ENCODE results near the gene ARHGAP20. TPM values are rescaled to one million over a fixed set of nuclear protein-coding genes. Genes with fewer than 3 reads are reported as not detected.

The ARHGAP20 gene
- total RNA-seq, 4 donors from 2014 or later = 5.1 to 9.4 (median 6.9) TPM

- Histone ChIP-seq H3K4me1 (peaks cover 0 to 29% (median 21%) of the 10 kb centered on the region in 4 donors), H3K27me3 (no peaks in the 10 kb centered on the region), H3K27ac (replicated peaks in 1 of 4) (no peak overlapping the region), H3K36me3 (no peaks in the 10 kb centered on the region), H3K4me3 (no peak overlapping the region), H3K9me3 (peaks cover 0 to 6% (median under 1%) of the 10 kb centered on the region in 4 donors)
- no peak for DNase-seq (ENCODE audit: extremely low spot score)
- intact Hi-C loops (cut with DNase I) = no loop called here
- TF ChIP-seq CTCF (IDR thresholded peaks at IDR 0.05) = no peak
- whole genome bisulfite sequencing = 49% methylated on average over 2 of the region's 2 CpGs
Observed at GRCh38 chr11:110757962-110758755, 45.9 kb upstream of the ARHGAP20 start.

GRCh38 chr11:110757066-110757465 lies 44.8 kb upstream of the ARHGAP20 start:
- intact Hi-C loops (cut with DNase I) = no loop called here
- TF ChIP-seq POLR2AphosphoS5 (IDR thresholded peaks at IDR 0.05) = no peak
- no peak for TF ChIP-seq CTCF (IDR thresholded peaks at IDR 0.05)
- no peak for TF ChIP-seq POLR2A (IDR thresholded peaks at IDR 0.05; ENCODE audit: low read depth)
- no peak for TF ChIP-seq EP300 (IDR thresholded peaks at IDR 0.05)
- peaks cover 0 to 16% (median 4%) of the 10 kb centered on the region in 4 donors for H3K9me3 ChIP-seq
- H3K4me1 ChIP-seq = peaks cover 0 to 20% (median 13%) of the 10 kb centered on the region in 4 donors
- 77% methylated on average over 5 of the region's 5 CpGs for WGBS
- H3K27me3 ChIP-seq = no peaks in the 10 kb centered on the region
- no peak overlapping the region for H3K4me3 ChIP-seq
- H3K27ac ChIP-seq (replicated peaks in 1 of 4) = no peak overlapping the region
- H3K36me3 ChIP-seq = no peaks in the 10 kb centered on the region
- no peak for DNase-seq (ENCODE audit: extremely low spot score)

GRCh38 chr11:110755941-110756340 lies 43.7 kb upstream of the ARHGAP20 start:
- DNase-seq (ENCODE audit: extremely low spot score) = no peak
- Histone ChIP-seq H3K36me3 (no peaks in the 10 kb centered on the region), H3K4me3 (no peak overlapping the region), H3K9me3 (peaks cover 0 to 18% (median 4%) of the 10 kb centered on the region in 4 donors), H3K4me1 (peaks cover 0 to 20% (median 13%) of the 10 kb centered on the region in 4 donors), H3K27me3 (no peaks in the 10 kb centered on the region), H3K27ac (replicated peaks in 1 of 4) (no peak overlapping the region)
- 73% methylated on average over 3 of the region's 3 CpGs for WGBS
- TF ChIP-seq EP300 (IDR thresholded peaks at IDR 0.05) = no peak
- TF ChIP-seq CTCF (IDR thresholded peaks at IDR 0.05) = no peak
- TF ChIP-seq POLR2A (IDR thresholded peaks at IDR 0.05; ENCODE audit: low read depth) = no peak
- no peak for TF ChIP-seq POLR2AphosphoS5 (IDR thresholded peaks at IDR 0.05)
- intact Hi-C loops (cut with DNase I) = no loop called here

GRCh38 chr11:110752890-110753289 lies 40.7 kb upstream of the ARHGAP20 start:
- H3K27me3 ChIP-seq = no peaks in the 10 kb centered on the region
- DNase-seq (ENCODE audit: extremely low spot score) = no peak
- peaks cover 0 to 18% (median 4%) of the 10 kb centered on the region in 4 donors for H3K9me3 ChIP-seq
- H3K4me3 ChIP-seq = no peak overlapping the region
- H3K27ac ChIP-seq (replicated peaks in 1 of 4) = no peak overlapping the region
- no peaks in the 10 kb centered on the region for H3K36me3 ChIP-seq
- no peak for TF ChIP-seq POLR2A (IDR thresholded peaks at IDR 0.05; ENCODE audit: low read depth)
- TF ChIP-seq EP300 (IDR thresholded peaks at IDR 0.05) = no peak
- TF ChIP-seq POLR2AphosphoS5 (IDR thresholded peaks at IDR 0.05) = no peak
- no peak for TF ChIP-seq CTCF (IDR thresholded peaks at IDR 0.05)
- intact Hi-C loops (cut with DNase I) = no loop called here
- no peaks in the 10 kb centered on the region for H3K4me1 ChIP-seq

GRCh38 chr11:110750100-110750499 lies 37.9 kb upstream of the ARHGAP20 start:
- Histone ChIP-seq H3K27ac (replicated peaks in 1 of 4) (no peak overlapping the region), H3K4me3 (no peak overlapping the region), H3K36me3 (no peaks in the 10 kb centered on the region), H3K4me1 (peaks cover 0 to 3% (median 0%) of the 10 kb centered on the region in 4 donors), H3K27me3 (no peaks in the 10 kb centered on the region), H3K9me3 (peaks cover 0 to 18% (median 4%) of the 10 kb centered on the region in 4 donors)
- TF ChIP-seq CTCF (IDR thresholded peaks at IDR 0.05) (no peak), POLR2A (IDR thresholded peaks at IDR 0.05; ENCODE audit: low read depth) (no peak), EP300 (IDR thresholded peaks at IDR 0.05) (no peak), POLR2AphosphoS5 (IDR thresholded peaks at IDR 0.05) (no peak)
- DNase-seq (ENCODE audit: extremely low spot score) = no peak
- intact Hi-C loops (cut with DNase I) = no loop called here

Measured in esophagus muscularis mucosa (tissue), 4 donors.